ENCODE data around the gene ATP8A2. TPM values are rescaled to one million over a fixed set of nuclear protein-coding genes. Genes with fewer than 3 reads are reported as not detected.

ATP8A2 gene
- total RNA-seq, 4 donors from 2014 or later: 0.16 to 0.54 (median 0.26) TPM

GRCh38 chr13:25741796-25742195 is 370.0 kb downstream of the ATP8A2 start:
- H3K4me3 ChIP-seq: no peak overlapping the region
- no peaks in the 10 kb centered on the region for H3K4me1 ChIP-seq
- H3K36me3 ChIP-seq: no peaks in the 10 kb centered on the region
- H3K27ac ChIP-seq: no peak overlapping the region
- no peaks in the 10 kb centered on the region for H3K27me3 ChIP-seq
- no peak for TF ChIP-seq POLR2AphosphoS5 (IDR thresholded peaks at IDR 0.05)
- no peak for TF ChIP-seq POLR2A (IDR thresholded peaks at IDR 0.05)
- TF ChIP-seq EP300 (IDR thresholded peaks at IDR 0.05): no peak
- no peak for TF ChIP-seq CTCF (IDR thresholded peaks at IDR 0.05)
- ATAC-seq: no peak
- 91 to 95% methylated on average over 5 of the region's 5 CpGs for WGBS, 2 donors (ENCODE audit: low coverage in 1 of 2)
- no peaks in the 10 kb centered on the region for H3K9me3 ChIP-seq

GRCh38 chr13:25742220-25742619 is 370.4 kb downstream of the ATP8A2 start:
- Histone ChIP-seq H3K27me3 (no peaks in the 10 kb centered on the region), H3K36me3 (no peaks in the 10 kb centered on the region), H3K9me3 (no peaks in the 10 kb centered on the region), H3K27ac (no peak overlapping the region), H3K4me3 (no peak overlapping the region), H3K4me1 (no peaks in the 10 kb centered on the region)
- no peak for TF ChIP-seq CTCF (IDR thresholded peaks at IDR 0.05)
- TF ChIP-seq EP300 (IDR thresholded peaks at IDR 0.05): no peak
- ATAC-seq: no peak
- 100% methylated on average over 2 of the region's 2 CpGs for WGBS, 2 donors (ENCODE audit: low coverage in 1 of 2)

GRCh38 chr13:25743421-25743820 is 371.6 kb downstream of the ATP8A2 start:
- WGBS, 2 donors (ENCODE audit: low coverage in 1 of 2): 68 to 92% methylated on average over 2 to 4 of the region's 4 CpGs
- Histone ChIP-seq H3K9me3 (no peaks in the 10 kb centered on the region), H3K4me1 (no peaks in the 10 kb centered on the region), H3K4me3 (no peak overlapping the region), H3K27me3 (no peaks in the 10 kb centered on the region), H3K27ac (no peak overlapping the region), H3K36me3 (no peaks in the 10 kb centered on the region)
- ATAC-seq: no peak
- no peak for TF ChIP-seq EP300 (IDR thresholded peaks at IDR 0.05)
- TF ChIP-seq POLR2AphosphoS5 (IDR thresholded peaks at IDR 0.05): no peak
- no peak for TF ChIP-seq POLR2A (IDR thresholded peaks at IDR 0.05)
- TF ChIP-seq CTCF (IDR thresholded peaks at IDR 0.05): no peak

- Histone ChIP-seq H3K36me3 (no peaks in the 10 kb centered on the region), H3K9me3 (no peaks in the 10 kb centered on the region), H3K27me3 (no peaks in the 10 kb centered on the region), H3K4me1 (no peaks in the 10 kb centered on the region), H3K27ac (no peak overlapping the region), H3K4me3 (no peak overlapping the region)
- no peak for ATAC-seq
- TF ChIP-seq POLR2AphosphoS5 (IDR thresholded peaks at IDR 0.05): no peak
- no peak for TF ChIP-seq POLR2A (IDR thresholded peaks at IDR 0.05)
- TF ChIP-seq CTCF (IDR thresholded peaks at IDR 0.05): no peak
- no peak for TF ChIP-seq EP300 (IDR thresholded peaks at IDR 0.05)
- 53 to 80% methylated on average over 1 to 4 of the region's 6 CpGs for WGBS, 2 donors (ENCODE audit: low coverage in 1 of 2)
These were observed 372.4 kb downstream of the ATP8A2 start for GRCh38 chr13:25744178-25744577.

GRCh38 chr13:25746131-25746530 is 374.4 kb downstream of the ATP8A2 start:
- Histone ChIP-seq H3K9me3 (no peaks in the 10 kb centered on the region), H3K4me1 (no peaks in the 10 kb centered on the region), H3K27me3 (no peaks in the 10 kb centered on the region), H3K36me3 (no peaks in the 10 kb centered on the region), H3K27ac (no peak overlapping the region), H3K4me3 (no peak overlapping the region)
- WGBS, 2 donors (ENCODE audit: low coverage in 1 of 2): 79 to 86% methylated on average over 3 of the region's 3 CpGs
- no peak for ATAC-seq
- TF ChIP-seq POLR2AphosphoS5 (IDR thresholded peaks at IDR 0.05): no peak
- TF ChIP-seq POLR2A (IDR thresholded peaks at IDR 0.05): no peak
- no peak for TF ChIP-seq CTCF (IDR thresholded peaks at IDR 0.05)
